Measurements from ENCODE around the gene RTKN.

RTKN gene

GRCh38 chr2:74381751-74382150 is 60.0 kb downstream of the RTKN start:
- in situ Hi-C loops (cut with MboI; ENCODE audit: low sequenced_read_pairs): no loop called here

DNA sequence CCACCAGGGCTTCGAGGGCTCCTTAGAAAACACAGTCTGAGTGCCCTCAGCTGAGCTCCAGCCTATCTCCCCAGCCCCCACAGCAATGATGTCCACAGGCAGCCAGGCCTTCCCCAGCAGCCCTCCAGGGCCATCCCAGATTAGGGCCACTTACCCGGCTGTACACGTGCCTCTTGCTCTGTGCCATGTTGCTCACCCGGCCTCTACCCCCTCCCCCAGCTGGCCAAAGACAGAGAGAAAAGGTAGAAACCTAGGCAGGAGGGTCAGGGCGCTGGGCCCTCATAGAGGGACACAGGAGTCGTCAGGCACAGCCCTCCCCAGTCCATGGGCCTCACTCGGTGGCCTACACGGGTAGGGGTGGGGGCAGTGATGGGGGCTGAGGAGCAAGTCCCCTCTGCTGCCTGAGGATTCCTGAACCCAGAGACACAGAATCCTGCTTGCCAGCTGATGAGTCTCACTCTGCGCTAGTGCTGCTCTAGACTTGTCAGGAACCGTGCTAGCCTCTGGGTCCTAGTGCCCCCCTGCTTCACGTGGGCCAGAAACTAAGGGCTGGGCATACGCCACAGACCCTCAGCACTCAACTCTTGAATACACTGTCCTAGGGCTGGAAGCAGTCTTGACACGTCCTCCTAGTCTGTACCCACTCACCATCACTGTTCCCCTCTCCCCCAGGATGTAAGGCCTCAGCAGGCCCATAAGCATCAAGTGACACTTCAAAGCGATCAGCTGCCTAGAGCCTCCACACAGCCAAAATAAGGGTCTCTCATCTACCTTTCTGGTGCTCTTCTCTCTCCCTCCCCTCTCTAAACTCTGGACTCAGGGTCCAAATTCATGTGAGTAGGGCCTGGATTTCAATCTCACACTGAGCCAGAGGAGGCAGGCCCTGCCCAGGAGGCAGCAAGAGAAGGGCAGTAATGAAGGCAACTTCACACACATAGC is 61.6 kb downstream of the RTKN start, which contains the start of gene DCTN1:
DCTN1 (minus strand) TSS at position 461 of the 939 bp plus-strand sequence; CDS start at position 187, 274 bp downstream.
- in situ Hi-C loops (cut with MboI; ENCODE audit: low sequenced_read_pairs): no loop called here

DNA sequence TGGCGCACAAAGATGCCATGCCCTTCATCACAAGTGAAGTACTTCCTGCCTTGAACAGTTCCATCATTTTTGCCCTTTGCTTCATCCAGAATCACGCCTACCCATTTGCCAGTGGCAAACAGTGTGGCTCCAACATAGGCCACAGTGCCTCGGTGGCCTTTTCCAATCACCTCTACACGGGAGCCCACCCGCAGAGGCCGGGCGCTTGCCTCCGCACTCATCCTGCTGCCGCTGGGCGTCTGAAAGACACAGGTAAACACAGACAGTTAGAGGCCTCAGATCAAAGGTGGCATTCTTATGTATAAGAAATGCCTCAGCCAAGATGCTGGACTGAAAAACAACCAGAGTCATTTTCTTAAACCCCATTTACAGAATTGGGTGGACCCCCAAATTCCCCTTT is 63.7 kb downstream of the RTKN start:
- in situ Hi-C loops (cut with MboI; ENCODE audit: low sequenced_read_pairs): no loop called here

- in situ Hi-C loops (cut with MboI; ENCODE audit: low sequenced_read_pairs): no loop called here
Observed at GRCh38 chr2:74375838-74376237, 65.9 kb downstream of the RTKN start.

Data from HL-60/S4 treated with phorbol 12-myristate 13-acetate at 8.2 ng/mL for 4 days and 3 days (cell line).